ENCODE results near the gene BPTF.

The BPTF gene

GRCh38 chr17:67868176-67868575 is 42.9 kb downstream of the BPTF start:
- no peak for ATAC-seq (ENCODE audit: insufficient read depth, low read depth)
- no peak overlapping the region for H2AFZ ChIP-seq (ENCODE audit: low read depth, low read length)
- TF ChIP-seq CTCF (IDR thresholded peaks at IDR 0.05; ENCODE audit: borderline replicate concordance, extremely low read depth, low read length, poor library complexity, severe bottlenecking) (no peak), EZH2 (IDR thresholded peaks at IDR 0.05; ENCODE audit: borderline replicate concordance, low read depth, low read length, severe bottlenecking) (no peak)
- peaks cover 90% of the 10 kb centered on the region for H3K79me2 ChIP-seq (ENCODE audit: insufficient read depth, low read length)
- no peaks in the 10 kb centered on the region for H3K4me1 ChIP-seq (ENCODE audit: insufficient read depth, low read length)
- peaks cover 35% of the 10 kb centered on the region; the same call in 1 of the 2 replicates for H4K20me1 ChIP-seq (ENCODE audit: insufficient read depth, low read length)
- H3K27ac ChIP-seq (ENCODE audit: low read length): no peak overlapping the region
- H3K36me3 ChIP-seq (ENCODE audit: insufficient read depth, low read length): peaks cover 39% of the 10 kb centered on the region
- H3K4me3 ChIP-seq (ENCODE audit: low read depth in 1 of 2, low read length in 2 of 2): no peak overlapping the region
- H3K9me3 ChIP-seq (ENCODE audit: insufficient read depth, low read length, severe bottlenecking): no peaks in the 10 kb centered on the region
- H3K4me2 ChIP-seq (ENCODE audit: insufficient read depth, low read length): no peak overlapping the region
- no peaks in the 10 kb centered on the region for H3K27me3 ChIP-seq (ENCODE audit: insufficient read depth, low read length, poor library complexity)
- DNase-seq: no peak
- no peak overlapping the region for H3K9ac ChIP-seq (ENCODE audit: low read depth, low read length)

GRCh38 chr17:67879662-67880061 is 54.4 kb downstream of the BPTF start:
- Histone ChIP-seq H4K20me1 (ENCODE audit: insufficient read depth, low read length) (peaks cover 7% of the 10 kb centered on the region; the same call in 1 of the 2 replicates), H3K4me1 (ENCODE audit: insufficient read depth, low read length) (no peaks in the 10 kb centered on the region), H3K36me3 (ENCODE audit: insufficient read depth, low read length) (peaks cover 59% of the 10 kb centered on the region), H3K27ac (ENCODE audit: low read length) (no peak overlapping the region), H3K79me2 (ENCODE audit: insufficient read depth, low read length) (peaks cover 37% of the 10 kb centered on the region), H2AFZ (ENCODE audit: low read depth, low read length) (no peak overlapping the region), H3K9me3 (ENCODE audit: insufficient read depth, low read length, severe bottlenecking) (no peaks in the 10 kb centered on the region), H3K9ac (ENCODE audit: low read depth, low read length) (no peak overlapping the region), H3K4me3 (ENCODE audit: low read depth in 1 of 2, low read length in 2 of 2) (no peak overlapping the region), H3K4me2 (ENCODE audit: insufficient read depth, low read length) (no peak overlapping the region), H3K27me3 (ENCODE audit: insufficient read depth, low read length, poor library complexity) (no peaks in the 10 kb centered on the region)
- ATAC-seq (ENCODE audit: insufficient read depth, low read depth) (no peak), DNase-seq (no peak)
- TF ChIP-seq EZH2 (IDR thresholded peaks at IDR 0.05; ENCODE audit: borderline replicate concordance, low read depth, low read length, severe bottlenecking) (no peak), CTCF (IDR thresholded peaks at IDR 0.05; ENCODE audit: borderline replicate concordance, extremely low read depth, low read length, poor library complexity, severe bottlenecking) (no peak)

- Histone ChIP-seq H2AFZ (ENCODE audit: low read depth, low read length) (no peak overlapping the region), H3K36me3 (ENCODE audit: insufficient read depth, low read length) (peaks cover 62% of the 10 kb centered on the region), H3K27me3 (ENCODE audit: insufficient read depth, low read length, poor library complexity) (no peaks in the 10 kb centered on the region), H3K9me3 (ENCODE audit: insufficient read depth, low read length, severe bottlenecking) (no peaks in the 10 kb centered on the region), H4K20me1 (ENCODE audit: insufficient read depth, low read length) (peaks cover 7% of the 10 kb centered on the region; the same call in 1 of the 2 replicates), H3K4me3 (ENCODE audit: low read depth in 1 of 2, low read length in 2 of 2) (no peak overlapping the region), H3K4me1 (ENCODE audit: insufficient read depth, low read length) (no peaks in the 10 kb centered on the region), H3K9ac (ENCODE audit: low read depth, low read length) (no peak overlapping the region), H3K27ac (ENCODE audit: low read length) (no peak overlapping the region), H3K4me2 (ENCODE audit: insufficient read depth, low read length) (no peak overlapping the region), H3K79me2 (ENCODE audit: insufficient read depth, low read length) (peaks cover 34% of the 10 kb centered on the region)
- no peak for ATAC-seq (ENCODE audit: insufficient read depth, low read depth)
- DNase-seq: no peak
- no peak for TF ChIP-seq CTCF (IDR thresholded peaks at IDR 0.05; ENCODE audit: borderline replicate concordance, extremely low read depth, low read length, poor library complexity, severe bottlenecking)
- TF ChIP-seq EZH2 (IDR thresholded peaks at IDR 0.05; ENCODE audit: borderline replicate concordance, low read depth, low read length, severe bottlenecking): no peak
These were observed 55.8 kb downstream of the BPTF start for GRCh38 chr17:67881083-67881482.

GRCh38 chr17:67884741-67885140 is 59.4 kb downstream of the BPTF start:
- Histone ChIP-seq H4K20me1 (ENCODE audit: insufficient read depth, low read length) (peaks cover 3% of the 10 kb centered on the region; the same call in 1 of the 2 replicates), H3K4me3 (ENCODE audit: low read depth in 1 of 2, low read length in 2 of 2) (no peak overlapping the region), H3K9me3 (ENCODE audit: insufficient read depth, low read length, severe bottlenecking) (no peaks in the 10 kb centered on the region), H3K79me2 (ENCODE audit: insufficient read depth, low read length) (peaks cover 21% of the 10 kb centered on the region; the same call in 1 of the 2 replicates), H3K27me3 (ENCODE audit: insufficient read depth, low read length, poor library complexity) (no peaks in the 10 kb centered on the region), H3K36me3 (ENCODE audit: insufficient read depth, low read length) (peaks cover 51% of the 10 kb centered on the region), H3K9ac (ENCODE audit: low read depth, low read length) (no peak overlapping the region), H3K4me2 (ENCODE audit: insufficient read depth, low read length) (no peak overlapping the region), H3K4me1 (ENCODE audit: insufficient read depth, low read length) (no peaks in the 10 kb centered on the region), H2AFZ (ENCODE audit: low read depth, low read length) (no peak overlapping the region), H3K27ac (ENCODE audit: low read length) (no peak overlapping the region)
- DNase-seq (no peak), ATAC-seq (ENCODE audit: insufficient read depth, low read depth) (no peak)
- TF ChIP-seq EZH2 (IDR thresholded peaks at IDR 0.05; ENCODE audit: borderline replicate concordance, low read depth, low read length, severe bottlenecking): no peak
- no peak for TF ChIP-seq CTCF (IDR thresholded peaks at IDR 0.05; ENCODE audit: borderline replicate concordance, extremely low read depth, low read length, poor library complexity, severe bottlenecking)
